ENCODE measurements around the gene ZNF724. TPM values are rescaled to one million over a fixed set of nuclear protein-coding genes. Genes with fewer than 3 reads are reported as not detected.
"Not testable (repeated sequence)": the region's sequence is repeated elsewhere in the genome, so short reads cannot be mapped to it uniquely, and the experiment has no call there.

ZNF724 gene
- total and polyA plus RNA-seq, 7 experiments from 2014 or later: 2.9 to 11.3 (median 4.6) TPM

DNA sequence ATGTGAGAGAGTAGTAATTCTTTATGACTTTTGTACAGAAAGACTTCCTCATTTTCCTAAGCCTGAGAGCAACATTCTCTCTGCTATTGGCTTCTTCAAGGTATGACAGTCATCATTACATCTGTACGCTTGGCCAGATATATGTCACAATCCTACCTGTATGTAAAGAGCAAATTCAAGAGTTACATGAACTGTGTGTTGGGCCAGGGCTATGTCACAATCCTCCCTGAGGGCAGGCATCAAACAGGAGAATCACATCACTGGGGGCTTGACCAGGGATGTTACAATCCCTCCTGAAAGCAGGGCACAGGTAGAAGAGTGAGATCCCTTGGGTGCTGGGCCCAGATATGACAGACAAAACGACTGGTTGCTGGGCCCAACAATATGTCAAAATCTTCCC is 9.8 kb upstream of the ZNF724 start:
- peaks cover 0 to 6% (median 0%) of the 10 kb centered on the region in 7 donors for H3K4me1 Mint-ChIP-seq
- no peaks in the 10 kb centered on the region for H3K4me1 ChIP-seq (ENCODE audit: control insufficient read depth in 2 of 2, insufficient read depth in 2 of 2, low read length in 2 of 2)
- no peak overlapping the region for H3K4me3 Mint-ChIP-seq
- no peak for ATAC-seq
- peak overlapping the region in 2 of 9 donors; percentile 18 to 36 for H3K27ac Mint-ChIP-seq
- no peak overlapping the region for H3K4me3 ChIP-seq (ENCODE audit: low read length)
- peaks cover 0 to 32% (median 0%) of the 10 kb centered on the region in 11 donors for H3K9me3 Mint-ChIP-seq
- POLR2A ChIA-PET: no interaction called here
- H3K36me3 Mint-ChIP-seq: peaks cover 3 to 79% (median 39%) of the 10 kb centered on the region in 5 donors
- H3K27me3 Mint-ChIP-seq: no peaks in the 10 kb centered on the region
- no peaks in the 10 kb centered on the region for H3K27me3 ChIP-seq (ENCODE audit: control insufficient read depth in 2 of 2, insufficient read depth in 2 of 2, low read length in 2 of 2)
- CTCF ChIA-PET: no interaction called here
- H3K27ac ChIP-seq (ENCODE audit: low read depth, low read length): no peak overlapping the region
- intact Hi-C loops (cut with micrococcal nuclease): no loop called here
- peaks cover 0 to 30% (median 10%) of the 10 kb centered on the region in 3 experiments for H3K36me3 ChIP-seq (ENCODE audit: control insufficient read depth in 2 of 3, insufficient read depth in 3 of 3, low read length in 3 of 3)
- DNase-seq: no peak
- no peaks in the 10 kb centered on the region for H3K9me3 ChIP-seq (ENCODE audit: control insufficient read depth in 2 of 3, low read length in 3 of 3)

DNA sequence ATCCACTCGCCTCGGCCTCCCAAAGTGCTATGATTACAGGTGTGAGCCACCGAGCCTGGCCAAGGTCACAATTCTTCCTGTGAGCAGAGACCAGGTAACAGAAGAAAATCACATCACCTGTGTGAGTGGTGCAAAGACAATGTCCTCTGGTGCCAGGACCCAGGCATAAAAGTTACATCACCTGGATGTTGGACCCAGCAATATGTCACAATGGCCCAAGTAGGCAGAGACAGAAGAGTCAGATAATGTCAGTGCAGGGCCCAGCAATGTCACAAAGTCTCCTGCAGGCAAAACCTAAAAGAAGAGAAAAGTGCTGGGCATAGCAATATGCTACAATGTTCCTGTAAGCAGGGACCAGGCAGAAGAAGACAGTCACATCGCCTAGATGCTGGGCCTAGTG is 5.5 kb upstream of the ZNF724 start:
- Mint-ChIP-seq H3K4me1 (peaks cover 0 to 5% (median 0%) of the 10 kb centered on the region in 7 donors), H3K36me3 (peaks cover 0 to 44% (median 26%) of the 10 kb centered on the region in 5 donors), H3K27me3 (no peaks in the 10 kb centered on the region), H3K9me3 (peaks cover 0 to 17% (median 0%) of the 10 kb centered on the region in 11 donors), H3K4me3 (no peak overlapping the region), H3K27ac (peak overlapping the region in 3 of 9 donors; percentile 19 to 51 (median 42))
- H3K27ac ChIP-seq (ENCODE audit: low read depth, low read length): no peak overlapping the region
- ATAC-seq (no peak), DNase-seq (no peak)
- H3K27me3 ChIP-seq (ENCODE audit: control insufficient read depth in 2 of 2, insufficient read depth in 2 of 2, low read length in 2 of 2): no peaks in the 10 kb centered on the region
- ChIA-PET POLR2A (no interaction called here), CTCF (no interaction called here)
- H3K4me1 ChIP-seq (ENCODE audit: control insufficient read depth in 2 of 2, insufficient read depth in 2 of 2, low read length in 2 of 2): no peaks in the 10 kb centered on the region
- H3K36me3 ChIP-seq (ENCODE audit: control insufficient read depth in 2 of 3, insufficient read depth in 3 of 3, low read length in 3 of 3): peaks cover 0 to 24% (median 10%) of the 10 kb centered on the region in 3 experiments
- no peaks in the 10 kb centered on the region for H3K9me3 ChIP-seq (ENCODE audit: control insufficient read depth in 2 of 3, low read length in 3 of 3)
- intact Hi-C loops (cut with micrococcal nuclease): no loop called here
- H3K4me3 ChIP-seq (ENCODE audit: low read length): no peak overlapping the region

DNA sequence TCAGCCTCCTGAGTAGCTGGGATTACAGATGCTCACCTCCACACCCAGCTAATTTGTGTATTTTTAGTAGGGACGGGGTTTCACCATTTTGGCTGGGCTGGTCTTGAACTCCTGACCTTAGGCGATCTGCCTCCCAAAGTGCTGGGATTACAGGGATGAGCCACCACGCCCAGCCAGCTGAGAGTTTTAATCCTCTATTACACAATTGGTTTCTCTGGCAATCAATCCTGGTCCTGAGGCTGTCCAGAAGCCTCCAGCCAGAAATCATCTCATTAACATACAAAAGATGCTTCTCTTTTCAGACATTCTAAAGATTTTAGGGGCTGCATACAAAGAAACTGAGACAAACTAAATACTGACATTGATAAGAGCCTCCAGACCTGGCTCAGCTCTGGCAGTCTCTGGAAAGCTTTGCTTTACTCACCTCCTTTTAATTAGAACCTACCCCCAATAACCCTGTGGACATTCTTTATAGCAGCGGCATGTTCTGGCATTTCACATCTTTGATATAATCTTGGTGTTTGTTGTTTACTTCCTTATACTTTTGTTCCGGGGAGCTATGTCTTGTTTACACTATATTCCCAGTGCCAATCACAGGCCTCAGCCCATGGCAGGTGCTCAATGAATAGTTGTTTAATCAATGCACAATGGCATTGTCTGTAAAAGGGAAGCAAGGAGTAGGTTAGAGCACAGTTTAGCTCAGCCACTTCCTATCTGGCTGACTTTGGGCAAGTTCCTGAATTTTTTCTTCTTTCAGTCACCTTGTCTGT is 4.1 kb upstream of the ZNF724 start:
- CTCF ChIA-PET: interaction anchor here (0.9 kb wide), 1 partner anchor 77 kb away, joined by 3 read pairs; no protein-coding TSS in a partner anchor

DNA sequence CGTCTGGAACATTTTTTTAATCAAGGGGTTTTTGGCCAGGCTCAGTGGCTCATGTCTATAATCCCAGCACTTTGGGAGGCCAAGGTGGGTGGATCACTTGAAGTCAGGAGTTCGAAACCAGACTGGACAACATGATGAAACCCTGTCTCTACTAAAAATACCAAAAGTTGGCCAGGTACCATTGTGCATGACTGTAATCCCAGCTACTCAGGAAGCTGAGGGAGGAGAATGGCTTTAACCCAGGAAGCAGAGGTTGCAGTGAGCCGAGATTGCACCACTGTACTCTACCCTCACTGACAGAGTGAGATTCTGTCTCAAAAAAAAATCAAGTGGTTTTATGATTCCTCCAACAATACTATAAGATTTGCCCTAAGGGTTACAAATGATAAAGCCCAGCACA is 3.1 kb upstream of the ZNF724 start:
- ATAC-seq; H3K4me1 ChIP-seq (ENCODE audit: control insufficient read depth in 2 of 2, insufficient read depth in 2 of 2, low read length in 2 of 2); DNase-seq; H3K27ac ChIP-seq (ENCODE audit: low read depth, low read length); H3K9me3 ChIP-seq (ENCODE audit: control insufficient read depth in 2 of 3, low read length in 3 of 3); H3K36me3 ChIP-seq (ENCODE audit: control insufficient read depth in 2 of 3, insufficient read depth in 3 of 3, low read length in 3 of 3); H3K27me3 Mint-ChIP-seq; H3K27me3 ChIP-seq (ENCODE audit: control insufficient read depth in 2 of 2, insufficient read depth in 2 of 2, low read length in 2 of 2); H3K4me3 Mint-ChIP-seq; intact Hi-C loops (cut with micrococcal nuclease); H3K4me3 ChIP-seq (ENCODE audit: low read length): not testable (repeated sequence)
- ChIA-PET CTCF (interaction anchor here (0.6 to 0.8 kb wide), 2 partner anchors 21 to 27 kb away, joined by 3 to 5 read pairs; no protein-coding TSS in a partner anchor), POLR2A (interaction anchor here (0.6 to 1.6 kb wide), 5 partner anchors 20 to 1450 kb away, joined by 3 to 9 read pairs (median 3); no protein-coding TSS in a partner anchor)
- peaks cover 0 to 13% (median 0%) of the 10 kb centered on the region in 11 donors for H3K9me3 Mint-ChIP-seq
- H3K4me1 Mint-ChIP-seq: peaks cover 4 to 14% (median 10%) of the 10 kb centered on the region in 7 donors
- H3K36me3 Mint-ChIP-seq: peaks cover 0 to 30% (median 7%) of the 10 kb centered on the region in 5 donors
- H3K27ac Mint-ChIP-seq: peak overlapping the region in 2 of 9 donors; percentile 40 to 56

More for the DNA sequence above, 4.1 kb upstream of the ZNF724 start:
- peaks cover 0 to 36% (median 15%) of the 10 kb centered on the region in 5 donors for H3K36me3 Mint-ChIP-seq
- no peak overlapping the region for H3K4me3 Mint-ChIP-seq
- H3K4me1 Mint-ChIP-seq: peaks cover 3 to 11% (median 7%) of the 10 kb centered on the region in 7 donors
- Histone ChIP-seq H3K27ac (ENCODE audit: low read depth, low read length) (no peak overlapping the region), H3K4me3 (ENCODE audit: low read length) (no peak overlapping the region), H3K36me3 (ENCODE audit: control insufficient read depth in 2 of 3, insufficient read depth in 3 of 3, low read length in 3 of 3) (peaks cover 0 to 16% (median 4%) of the 10 kb centered on the region in 3 experiments), H3K27me3 (ENCODE audit: control insufficient read depth in 2 of 2, insufficient read depth in 2 of 2, low read length in 2 of 2) (no peaks in the 10 kb centered on the region), H3K4me1 (ENCODE audit: control insufficient read depth in 2 of 2, insufficient read depth in 2 of 2, low read length in 2 of 2) (no peaks in the 10 kb centered on the region), H3K9me3 (ENCODE audit: control insufficient read depth in 2 of 3, low read length in 3 of 3) (no peaks in the 10 kb centered on the region)
- H3K27me3 Mint-ChIP-seq: no peaks in the 10 kb centered on the region
- intact Hi-C loops (cut with micrococcal nuclease): no loop called here
- H3K27ac Mint-ChIP-seq: peak overlapping the region in 4 of 9 donors; percentile 25 to 51 (median 44)
- DNase-seq (no peak), ATAC-seq (no peak)
- H3K9me3 Mint-ChIP-seq: peaks cover 0 to 12% (median 0%) of the 10 kb centered on the region in 11 donors
- POLR2A ChIA-PET: interaction anchor here (0.6 to 1.6 kb wide), 2 partner anchors 19 kb away, joined by 3 to 9 read pairs; no protein-coding TSS in a partner anchor

DNA sequence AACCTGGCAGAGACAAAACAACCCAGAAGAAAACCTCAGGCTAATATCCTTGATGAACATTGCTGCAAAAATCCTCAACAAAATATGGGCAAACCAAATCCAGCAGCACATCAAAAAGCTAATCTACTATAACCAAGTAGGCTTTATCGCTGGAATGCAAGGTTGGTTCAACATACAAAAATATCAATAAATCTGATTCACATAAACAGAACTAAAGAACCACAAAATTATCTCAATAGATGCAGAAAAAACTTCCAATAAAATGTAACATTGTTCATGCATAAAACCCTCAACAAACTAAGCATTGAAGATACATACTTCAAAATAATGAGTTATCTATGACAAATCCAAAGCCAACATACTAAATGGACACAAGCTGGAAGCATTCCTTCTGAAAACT is 8.8 kb downstream of the ZNF724 start:
- CTCF ChIA-PET: no interaction called here
- no peak overlapping the region for H3K27ac ChIP-seq (ENCODE audit: low read depth, low read length)
- no peak for ATAC-seq
- H3K36me3 ChIP-seq (ENCODE audit: control insufficient read depth in 2 of 3, insufficient read depth in 3 of 3, low read length in 3 of 3): peaks cover 0 to 12% (median 0%) of the 10 kb centered on the region in 3 experiments
- H3K4me1 Mint-ChIP-seq: peaks cover 0 to 7% (median 2%) of the 10 kb centered on the region in 7 donors
- H3K27me3 ChIP-seq (ENCODE audit: control insufficient read depth in 2 of 2, insufficient read depth in 2 of 2, low read length in 2 of 2): no peaks in the 10 kb centered on the region
- no peak overlapping the region for H3K4me3 Mint-ChIP-seq
- H3K4me3 ChIP-seq (ENCODE audit: low read length): no peak overlapping the region
- H3K27me3 Mint-ChIP-seq: no peaks in the 10 kb centered on the region
- peaks cover 27 to 75% (median 70%) of the 10 kb centered on the region in 5 donors for H3K36me3 Mint-ChIP-seq
- peaks cover 0 to 25% (median 6%) of the 10 kb centered on the region in 3 experiments for H3K9me3 ChIP-seq (ENCODE audit: control insufficient read depth in 2 of 3, low read length in 3 of 3)
- intact Hi-C loops (cut with micrococcal nuclease): no loop called here
- H3K9me3 Mint-ChIP-seq: peaks cover 15 to 56% (median 42%) of the 10 kb centered on the region in 11 donors
- DNase-seq: peak in 1 of 9 donors; percentile 11
- H3K4me1 ChIP-seq (ENCODE audit: control insufficient read depth in 2 of 2, insufficient read depth in 2 of 2, low read length in 2 of 2): no peaks in the 10 kb centered on the region
- H3K27ac Mint-ChIP-seq: no peak overlapping the region
- POLR2A ChIA-PET: no interaction called here

DNA sequence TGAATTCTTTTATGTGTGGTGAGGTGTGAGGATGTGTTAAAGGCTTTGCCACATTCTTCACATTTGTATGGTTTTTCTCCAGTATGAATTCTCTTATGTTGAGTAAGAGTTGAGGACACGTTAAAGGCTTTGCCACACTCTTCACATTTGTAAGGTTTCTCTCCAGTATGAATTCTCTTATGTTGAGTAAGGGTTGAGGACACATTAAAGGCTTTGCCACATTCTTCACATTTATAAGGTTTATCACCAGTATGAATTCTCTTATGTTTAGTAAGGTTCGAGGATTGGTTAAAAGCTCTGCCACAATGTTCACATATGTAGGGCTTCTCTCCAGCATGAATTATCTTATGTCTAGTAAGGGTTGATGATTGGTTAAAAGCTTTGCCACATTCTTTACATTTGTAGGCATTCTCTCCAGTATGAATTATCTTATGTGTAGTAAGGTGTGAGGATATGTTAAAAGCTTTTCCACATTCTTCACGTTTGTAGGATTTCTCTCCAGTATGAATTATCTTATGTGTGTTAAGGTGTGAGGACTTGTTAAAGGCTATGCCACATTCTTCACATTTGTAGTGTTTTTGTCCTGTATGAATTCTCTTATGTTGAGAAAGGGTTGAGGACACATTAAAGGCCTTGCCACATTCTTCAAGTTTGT is 27.1 kb downstream of the ZNF724 start:
- H3K9me3 Mint-ChIP-seq: peaks cover 3 to 91% (median 56%) of the 10 kb centered on the region in 11 donors
- intact Hi-C loops (cut with micrococcal nuclease): no loop called here
- H3K36me3 ChIP-seq (ENCODE audit: control insufficient read depth in 2 of 3, insufficient read depth in 3 of 3, low read length in 3 of 3): peaks cover 6 to 44% (median 9%) of the 10 kb centered on the region in 3 experiments
- H3K27me3 ChIP-seq (ENCODE audit: control insufficient read depth in 2 of 2, insufficient read depth in 2 of 2, low read length in 2 of 2): no peaks in the 10 kb centered on the region
- DNase-seq (no peak), ATAC-seq (no peak)
- H3K36me3 Mint-ChIP-seq: peaks cover 23 to 69% (median 55%) of the 10 kb centered on the region in 5 donors
- no peak overlapping the region for H3K27ac Mint-ChIP-seq
- ChIA-PET POLR2A (no interaction called here), CTCF (interaction anchor here (0.6 kb wide), 1 partner anchor 82 kb away, joined by 5 read pairs; no protein-coding TSS in a partner anchor)
- peak overlapping the region in 1 of 10 donors; percentile 4 for H3K4me3 Mint-ChIP-seq
- H3K27ac ChIP-seq (ENCODE audit: low read depth, low read length): no peak overlapping the region
- no peaks in the 10 kb centered on the region for H3K4me1 ChIP-seq (ENCODE audit: control insufficient read depth in 2 of 2, insufficient read depth in 2 of 2, low read length in 2 of 2)
- no peaks in the 10 kb centered on the region for H3K27me3 Mint-ChIP-seq
- H3K9me3 ChIP-seq (ENCODE audit: control insufficient read depth in 2 of 3, low read length in 3 of 3): peaks cover 18 to 60% (median 22%) of the 10 kb centered on the region in 3 experiments
- H3K4me3 ChIP-seq (ENCODE audit: low read length): no peak overlapping the region
- H3K4me1 Mint-ChIP-seq: no peaks in the 10 kb centered on the region
